Activated gamma-delta T cell (primary cell): ENCODE results near the gene SYT9.

Source experiments
- DNase-seq: peaks from one replicate; lab custom pipeline; 2025; lab: John Stamatoyannopoulos, UW

SYT9 gene

DNA sequence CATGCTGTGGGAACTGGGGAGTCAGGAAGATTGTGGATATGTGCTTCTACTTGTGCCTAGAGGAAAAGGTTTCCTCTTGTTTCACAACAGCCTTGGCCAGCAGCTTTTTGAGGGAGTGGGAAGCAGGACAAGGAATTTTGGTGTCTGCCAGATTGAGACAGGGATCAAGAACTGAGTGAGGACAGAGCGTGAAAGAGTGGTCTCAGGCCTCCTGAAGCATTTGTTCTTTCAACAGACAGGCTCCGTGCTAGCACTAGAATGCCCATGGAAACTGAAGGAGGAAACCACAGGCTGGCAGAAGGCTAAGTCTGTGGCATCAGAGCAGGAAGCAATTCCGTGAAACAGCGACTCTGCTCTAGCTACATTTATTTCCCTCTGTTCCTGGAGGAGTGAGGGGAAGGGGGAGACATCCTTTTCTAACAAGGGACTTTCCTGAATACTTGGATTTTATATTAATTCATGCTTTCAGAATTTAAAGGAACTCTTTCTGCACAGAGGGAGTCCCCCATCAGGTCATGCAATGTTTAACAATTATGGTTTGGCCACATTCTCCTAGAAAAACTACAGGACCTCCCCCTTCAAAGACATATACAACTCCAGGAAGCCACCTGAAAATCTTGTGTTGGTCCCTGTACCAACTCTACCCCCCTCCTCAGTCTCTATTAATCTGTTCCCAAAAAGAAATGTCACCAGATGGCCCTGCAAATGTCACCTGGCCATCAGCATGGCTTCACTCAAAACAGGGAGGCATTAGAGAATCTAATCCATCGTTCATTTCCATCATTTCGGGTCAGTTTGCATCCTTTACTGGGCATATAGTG lies 96.1 kb downstream of the SYT9 start:
- no peak for DNase-seq

DNA sequence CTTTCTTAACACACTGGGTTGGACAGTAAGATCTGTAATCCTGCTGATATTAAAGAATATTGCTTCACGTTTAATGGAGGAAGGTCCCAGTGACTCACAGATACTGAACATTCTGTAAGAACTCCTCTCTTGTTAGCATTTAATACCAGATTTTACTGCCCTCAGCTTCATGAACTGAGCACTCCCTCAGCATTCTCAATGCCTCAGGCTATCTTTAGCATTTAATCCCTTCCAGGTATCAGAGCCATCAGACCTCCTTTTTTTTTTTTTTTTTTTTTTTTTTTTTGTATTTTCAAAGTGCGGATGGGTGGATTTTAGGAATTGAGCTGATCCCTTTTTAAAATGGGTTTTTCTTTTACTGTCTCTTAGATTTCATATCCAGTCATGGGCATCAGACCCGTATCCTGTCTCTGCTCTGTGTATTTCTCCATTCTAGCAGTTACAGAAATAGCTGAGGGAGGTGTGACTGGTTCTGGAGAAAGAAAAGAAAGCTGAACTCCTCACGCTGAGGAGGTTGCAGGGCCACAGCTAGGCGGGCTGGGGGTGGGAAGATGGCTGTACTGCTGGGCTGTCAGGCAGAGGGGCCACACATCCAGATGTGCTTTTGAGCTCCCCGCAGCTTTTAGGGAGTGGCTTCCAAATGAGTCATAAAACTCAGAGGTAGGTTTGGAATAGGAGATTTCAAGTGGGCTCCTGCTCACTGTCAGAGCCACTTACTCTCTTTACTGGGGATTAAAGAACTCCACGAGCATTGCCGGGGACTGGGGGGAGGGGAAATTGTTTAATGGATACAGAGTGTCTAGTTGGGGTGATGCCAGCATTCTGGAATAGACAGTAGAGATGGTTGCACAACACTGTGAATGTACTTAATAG lies 97.0 kb downstream of the SYT9 start:
- no peak for DNase-seq

DNA sequence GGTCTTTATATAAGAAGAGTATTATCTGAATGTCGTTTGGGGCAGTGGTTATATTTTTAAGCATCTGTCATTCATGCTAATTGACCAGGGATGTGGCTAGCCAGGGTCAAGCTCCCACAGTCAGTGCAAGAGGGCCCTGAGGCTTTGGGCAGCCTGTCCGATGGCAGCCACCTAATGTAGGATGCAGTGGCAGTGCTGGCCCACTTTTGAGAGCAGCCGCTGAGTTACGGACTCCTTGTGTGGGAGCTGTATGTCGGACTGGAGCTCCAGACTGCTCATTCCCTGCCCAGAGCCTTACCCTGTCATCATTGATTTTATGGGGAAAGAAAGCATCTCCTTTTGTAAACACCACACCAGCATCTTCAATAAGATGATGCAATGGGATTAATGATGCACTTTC lies 99.5 kb downstream of the SYT9 start:
- no peak for DNase-seq

DNA sequence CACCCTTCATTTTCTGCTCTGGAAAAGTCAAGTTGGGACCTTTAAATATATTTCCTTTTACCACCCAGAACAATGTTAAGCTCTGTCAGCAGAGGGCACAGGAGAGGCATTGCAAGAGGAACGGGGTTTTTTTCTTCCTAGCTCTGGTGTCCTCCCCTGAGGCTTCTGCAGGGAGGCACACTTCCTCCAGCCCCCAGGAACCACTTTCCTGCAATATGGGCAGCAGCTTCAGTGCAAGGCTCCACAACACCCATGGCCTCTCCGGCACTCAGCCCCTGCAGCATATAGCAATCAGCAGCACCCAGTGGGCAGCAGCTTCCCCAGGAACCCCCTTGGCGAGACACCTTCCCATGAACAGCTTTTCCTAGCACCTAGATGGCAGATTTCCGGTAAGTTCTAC lies 101.4 kb downstream of the SYT9 start:
- no peak for DNase-seq

DNA sequence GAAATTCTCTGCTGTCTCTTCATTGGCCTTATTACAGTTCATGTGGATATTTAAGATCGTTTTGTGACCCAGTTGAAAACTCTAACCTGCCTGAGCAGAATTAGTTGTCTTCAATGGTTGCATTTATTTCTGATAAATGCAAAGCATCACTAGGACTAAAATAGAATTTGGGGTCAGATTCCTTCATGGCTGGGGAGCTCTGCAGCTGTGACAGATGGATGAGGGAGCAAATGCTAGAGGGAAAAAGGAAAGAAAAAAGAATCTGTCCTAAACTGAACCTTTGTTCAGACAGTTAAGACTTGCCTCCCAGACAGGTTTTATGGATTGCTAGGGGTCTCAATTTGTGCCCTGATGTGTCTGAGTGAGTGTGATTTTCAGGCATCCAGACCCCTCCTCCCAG lies 113.0 kb downstream of the SYT9 start:
- DNase-seq = no peak

DNA sequence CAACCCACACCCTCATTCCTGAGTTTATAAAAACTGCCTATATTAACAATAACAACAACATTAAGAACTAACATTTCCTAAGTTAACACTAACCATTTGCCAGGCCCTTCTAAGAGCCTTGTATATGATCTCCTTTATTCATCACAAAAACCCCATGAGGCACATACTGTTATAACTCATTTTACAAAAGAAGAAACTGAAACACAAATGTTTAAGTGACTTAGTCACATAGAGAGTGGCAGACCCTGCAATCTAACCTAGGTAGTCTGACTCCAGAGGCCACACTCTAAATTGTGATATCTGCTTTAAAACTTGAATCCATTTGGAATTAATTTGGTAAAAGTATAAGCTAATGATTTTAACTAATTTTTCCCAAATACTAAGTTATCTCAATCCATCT lies 116.1 kb downstream of the SYT9 start:
- DNase-seq = no peak

DNA sequence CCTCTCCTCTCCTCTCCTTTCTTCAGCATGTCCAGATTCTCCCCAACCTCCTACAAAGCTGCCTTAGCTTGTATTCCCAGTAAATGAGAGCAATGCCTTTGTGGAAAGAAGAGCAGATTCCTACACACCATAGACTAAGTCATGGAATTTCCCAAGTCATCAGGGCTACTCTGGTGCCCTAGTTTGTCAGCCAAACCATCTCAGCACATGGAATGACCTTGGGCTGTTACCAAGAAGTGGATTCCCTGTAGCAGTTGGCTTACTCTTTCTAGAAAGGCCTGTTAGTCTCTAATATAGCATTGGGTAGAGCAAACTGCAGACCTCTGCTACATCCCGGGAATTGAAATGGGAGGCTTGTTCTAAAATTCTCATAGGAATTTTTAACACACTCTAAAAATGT lies 124.7 kb downstream of the SYT9 start:
- DNase-seq = no peak

DNA sequence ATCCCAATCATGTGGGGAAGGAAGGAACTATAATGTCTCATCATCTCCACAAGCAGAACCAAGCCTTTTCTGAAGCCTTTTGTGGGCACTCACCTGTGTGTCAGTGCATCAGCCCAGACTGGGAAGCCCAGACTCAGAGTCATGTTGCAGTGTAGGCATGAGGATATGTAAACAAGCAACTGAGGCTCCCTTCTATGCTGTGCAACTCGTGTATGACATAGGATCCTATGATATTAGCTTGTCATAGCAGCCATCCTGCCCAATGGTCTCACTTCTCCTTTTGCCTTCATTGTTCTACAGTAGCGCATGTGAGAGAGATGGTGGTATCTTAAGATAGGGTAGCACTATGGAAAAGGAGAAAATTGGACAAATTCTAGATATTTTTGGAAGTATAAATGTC lies 130.2 kb downstream of the SYT9 start:
- DNase-seq = no peak

DNA sequence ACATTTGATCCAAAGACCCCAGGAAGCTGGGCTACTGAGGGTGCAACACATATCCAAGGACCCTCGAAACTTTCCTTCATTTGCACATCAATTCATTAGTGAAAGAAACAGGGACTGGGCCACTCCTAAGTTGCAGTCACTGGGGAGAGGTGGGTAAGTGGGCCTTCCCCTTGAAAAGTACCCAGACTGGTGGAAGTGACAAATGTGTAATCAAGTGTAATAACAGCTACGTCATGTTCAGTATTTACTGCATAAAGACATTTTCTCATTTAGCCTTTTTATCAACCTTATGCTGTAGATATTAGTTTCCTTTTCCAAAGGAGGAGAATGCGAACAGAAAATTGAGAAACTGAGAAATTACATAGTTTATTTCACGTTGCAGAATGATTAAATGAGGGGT lies 131.7 kb downstream of the SYT9 start:
- DNase-seq = no peak

DNA sequence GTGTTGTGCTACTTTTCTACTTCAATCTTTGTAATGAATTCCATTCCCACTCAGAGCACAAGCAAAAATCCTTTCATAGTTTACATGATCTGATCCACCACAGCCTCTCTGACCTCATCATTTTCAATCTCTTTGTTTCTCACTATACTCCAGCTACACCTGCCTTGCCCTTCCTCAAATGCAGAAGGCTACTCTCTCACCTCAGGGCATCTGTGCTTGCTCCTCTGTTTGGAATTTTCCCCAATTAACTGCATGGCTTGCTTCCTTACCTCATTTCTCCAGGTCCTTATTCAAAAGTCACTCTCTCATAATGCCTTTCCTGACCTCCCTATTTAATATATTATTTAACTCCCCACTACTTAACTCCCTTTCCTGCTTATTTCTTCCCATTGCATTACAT lies 133.0 kb downstream of the SYT9 start:
- no peak for DNase-seq

DNA sequence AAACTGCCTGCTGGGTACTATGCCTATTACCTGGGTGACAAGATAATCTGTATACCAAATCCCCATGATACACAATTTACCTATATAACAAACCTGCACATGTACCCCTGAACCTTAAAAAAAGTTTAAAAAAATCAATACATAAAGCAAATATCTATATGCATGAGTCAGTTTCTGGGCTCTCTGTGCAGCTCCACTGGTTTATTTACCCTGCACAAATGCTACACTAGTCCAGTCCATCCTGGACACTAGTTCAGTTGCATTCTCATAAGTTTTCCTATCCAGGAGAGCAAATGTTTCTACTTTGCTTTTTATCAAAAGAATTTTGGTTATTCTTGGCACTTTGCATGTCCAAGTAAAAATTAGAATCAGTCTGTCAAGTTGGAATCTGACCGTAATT lies 133.8 kb downstream of the SYT9 start:
- DNase-seq = no peak

DNA sequence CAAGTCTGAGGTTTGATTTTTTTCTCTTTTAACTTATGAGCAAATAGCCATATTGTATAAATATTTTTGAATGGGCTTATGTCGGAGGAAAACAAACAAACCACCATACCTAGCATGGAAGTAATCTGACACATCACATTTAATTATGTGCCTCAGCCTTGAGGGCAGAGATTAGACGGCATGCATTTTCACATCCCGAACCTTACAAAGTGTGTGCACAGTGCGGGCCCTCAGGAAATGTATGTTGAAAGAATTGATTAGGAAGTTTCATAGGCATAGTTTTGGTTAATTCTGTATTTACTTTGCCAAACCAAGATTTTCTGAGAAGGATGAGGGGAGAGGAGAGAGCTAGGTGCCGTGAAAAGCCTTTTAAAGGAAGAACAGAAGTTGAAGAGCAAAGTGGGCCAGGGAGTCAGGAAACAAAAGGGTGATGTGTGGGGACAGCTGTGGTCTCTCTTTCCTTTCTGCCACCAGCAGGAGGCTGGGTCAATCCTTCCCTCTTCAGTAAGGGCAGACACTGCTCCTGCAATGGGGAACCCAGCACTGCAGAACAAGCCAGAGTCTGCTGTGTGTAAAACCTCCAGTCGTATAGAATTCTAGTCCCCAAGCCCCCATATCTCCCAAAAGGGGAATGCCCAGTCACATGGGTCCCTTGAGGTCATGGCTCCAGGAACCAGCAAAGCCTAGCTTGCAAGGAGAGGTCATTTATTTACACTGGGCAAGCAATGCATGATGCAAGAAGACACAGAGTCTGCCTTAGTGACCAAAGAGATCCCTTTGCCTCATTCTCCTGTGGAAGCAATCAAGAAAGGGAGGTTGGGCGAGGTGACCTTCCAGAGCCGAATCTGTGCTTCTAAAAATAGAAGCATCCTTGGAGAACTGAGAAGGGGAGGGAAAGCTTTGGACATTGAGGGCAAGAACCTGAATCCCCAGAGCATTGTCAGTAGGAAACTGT lies 162.5 kb downstream of the SYT9 start:
- DNase-seq = no peak

DNA sequence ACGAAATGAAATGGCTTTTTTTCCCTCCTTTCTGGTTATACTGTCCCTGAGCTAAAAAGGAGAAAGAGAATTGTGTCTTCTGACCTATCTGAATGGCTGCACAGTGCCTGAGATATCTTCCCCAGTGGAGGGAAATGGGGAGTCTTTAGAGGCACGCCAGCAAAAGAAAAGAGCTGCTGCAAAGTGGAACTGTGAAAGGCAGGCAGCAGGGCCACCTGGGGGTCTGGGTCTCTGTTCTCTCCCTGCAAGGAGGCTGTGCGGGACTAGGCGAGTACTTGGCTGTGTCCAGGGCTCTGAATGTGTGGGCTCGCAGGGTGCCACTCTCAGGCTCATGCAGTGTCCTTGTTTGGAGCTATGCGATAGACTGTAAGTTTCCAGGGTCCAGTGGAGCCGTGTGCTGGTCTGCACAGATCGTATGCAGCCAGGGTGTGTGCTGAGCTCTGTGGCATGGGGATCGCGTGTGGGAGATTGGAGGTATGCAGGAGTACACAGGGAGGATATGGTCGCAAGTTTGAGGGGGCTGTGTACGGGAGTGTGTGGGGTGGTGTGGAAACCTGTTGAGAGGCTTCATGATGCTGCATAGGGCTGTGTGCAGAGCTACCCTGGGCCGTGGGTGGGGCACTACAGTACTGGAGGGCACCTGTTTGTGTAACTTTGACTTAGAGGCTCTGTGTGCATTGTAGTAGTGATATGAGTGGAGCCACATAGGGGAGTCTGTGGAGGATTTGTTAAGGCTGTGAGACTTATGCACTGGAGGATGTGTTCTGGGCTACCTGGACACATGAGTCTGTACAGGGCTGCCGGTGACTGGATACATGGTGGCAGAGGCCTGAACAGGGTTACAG lies 163.5 kb downstream of the SYT9 start:
- DNase-seq = no peak

DNA sequence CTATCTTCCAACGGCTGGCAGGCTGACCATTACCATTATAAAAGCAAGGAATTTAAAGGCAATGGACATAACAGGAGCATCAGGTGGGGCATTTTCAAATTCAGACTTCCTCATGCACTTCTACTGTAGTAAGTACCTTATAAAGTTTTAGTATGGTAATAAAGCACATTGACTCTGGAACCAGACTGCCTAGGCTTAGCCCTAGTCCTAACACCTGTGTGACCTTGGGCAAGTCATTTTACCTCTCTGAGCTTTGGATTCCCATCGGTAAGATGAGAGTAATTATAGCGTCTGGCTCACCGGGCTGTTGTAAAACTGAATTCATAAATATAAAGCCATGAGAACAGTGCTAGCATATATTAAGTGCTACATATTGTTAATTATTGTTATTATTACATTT lies 164.4 kb downstream of the SYT9 start:
- no peak for DNase-seq

DNA sequence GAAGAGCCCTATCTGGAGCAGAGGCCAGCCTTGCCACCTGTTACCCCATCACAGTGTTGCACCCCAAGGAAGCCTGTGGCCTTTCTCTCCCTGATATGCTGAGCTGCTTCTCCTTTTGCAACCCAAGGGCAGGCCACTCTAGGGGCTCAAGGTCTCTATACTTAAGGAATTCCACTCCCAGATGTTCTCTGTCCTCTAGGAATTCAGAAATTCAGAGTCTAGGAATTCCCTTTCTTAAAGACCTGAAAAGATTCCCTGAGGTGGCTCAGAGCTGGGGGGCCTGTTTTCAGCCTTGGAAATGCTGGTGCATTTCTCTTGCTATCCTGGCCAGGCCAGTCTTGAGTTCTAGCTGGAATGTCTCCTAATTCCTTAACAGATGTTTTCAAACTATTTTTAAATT lies 165.6 kb downstream of the SYT9 start:
- no peak for DNase-seq

DNA sequence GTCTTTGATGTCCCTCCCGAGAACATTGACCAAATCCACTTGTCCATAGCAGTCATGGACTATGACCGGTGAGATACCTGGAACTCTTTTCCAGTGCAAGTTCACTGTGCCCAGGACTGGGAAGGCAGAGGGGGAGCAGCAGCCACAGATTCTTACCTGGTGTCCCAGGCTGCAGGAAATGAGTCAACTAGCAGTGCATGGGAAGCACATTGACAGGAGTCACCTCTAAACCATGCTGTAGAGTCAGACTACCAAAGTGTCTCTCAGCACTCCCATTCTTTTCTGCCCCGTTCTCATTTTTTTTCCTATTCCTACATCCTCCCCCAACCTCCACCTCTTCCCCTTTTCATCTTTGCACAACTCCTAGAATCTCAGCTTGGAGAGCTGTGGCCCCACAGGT lies 166.4 kb downstream of the SYT9 start:
- DNase-seq = no peak

DNA sequence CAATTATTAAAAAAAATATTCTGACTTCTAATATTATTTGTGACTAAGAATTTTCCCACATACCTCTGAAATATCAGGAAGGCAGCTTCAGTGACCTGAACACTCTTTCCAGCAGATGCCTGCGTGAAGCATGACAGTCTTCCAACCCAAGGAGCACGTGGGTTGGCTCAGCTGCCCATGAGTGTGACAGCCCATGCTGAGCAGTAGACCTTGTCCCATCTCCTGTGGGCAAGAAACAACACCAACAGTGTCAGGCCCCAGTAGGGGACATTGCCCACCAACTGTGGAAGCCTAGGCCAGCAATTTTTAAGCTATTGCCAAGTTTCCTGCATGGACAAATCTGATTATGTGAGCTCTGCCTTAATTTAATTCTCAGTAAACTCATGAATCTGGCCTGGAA lies 167.2 kb downstream of the SYT9 start:
- DNase-seq = no peak

DNA sequence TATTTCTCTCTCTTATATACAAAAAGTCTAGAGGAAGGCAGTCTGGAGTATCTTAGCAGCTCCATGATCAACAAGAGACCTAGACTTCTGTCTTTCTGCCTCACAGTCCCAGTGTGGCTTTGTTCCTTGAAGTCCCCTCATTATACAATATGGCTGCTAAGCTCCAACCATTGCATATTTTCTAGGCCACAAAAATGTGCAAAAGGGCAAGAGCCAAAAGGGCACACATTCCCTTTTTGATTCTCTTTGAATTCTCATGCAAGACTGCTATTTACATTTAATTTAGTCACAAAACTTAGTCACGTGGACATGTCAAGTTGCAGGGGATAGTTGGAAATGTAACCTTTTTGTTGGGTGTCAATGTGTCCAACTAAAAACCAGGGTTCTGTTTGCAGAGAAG lies 169.4 kb downstream of the SYT9 start:
- DNase-seq = no peak

DNA sequence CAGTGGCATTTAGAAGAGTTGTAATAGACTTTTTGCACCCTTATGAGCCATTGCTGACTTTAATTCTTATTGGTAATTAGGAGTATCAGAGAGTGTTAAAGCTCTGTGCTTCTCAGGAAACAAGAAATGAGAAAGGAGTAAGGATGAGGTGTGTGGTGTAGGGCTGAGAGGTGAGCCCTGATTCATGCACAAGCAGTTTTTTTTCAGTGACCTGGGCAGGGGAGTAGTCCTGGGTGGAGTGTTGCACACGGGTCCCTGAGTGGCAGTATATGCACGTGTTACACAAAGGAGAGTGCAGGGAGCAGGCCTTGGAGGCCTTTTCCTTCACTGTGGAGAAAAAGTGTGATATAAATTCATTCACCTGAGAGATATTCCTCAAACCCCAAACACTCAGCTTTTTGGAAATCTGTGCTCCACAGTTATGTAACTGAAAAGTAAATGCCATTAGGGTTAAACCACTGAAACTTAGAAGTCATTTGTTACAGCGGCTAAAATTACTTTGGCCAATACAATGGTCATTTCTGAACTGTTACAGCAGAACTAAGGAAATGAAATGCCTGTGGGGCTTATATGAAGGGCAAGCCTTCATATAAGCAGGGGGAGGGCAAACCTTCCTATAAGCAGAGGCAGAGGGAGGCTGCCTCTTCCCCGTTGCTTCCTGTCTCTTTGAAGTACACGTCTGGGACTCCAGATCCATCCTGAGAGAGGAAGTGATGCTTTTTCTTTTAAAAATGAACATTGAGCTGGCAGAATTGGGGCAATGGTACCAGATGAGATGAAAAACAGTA lies 171.0 kb downstream of the SYT9 start:
- DNase-seq = no peak

DNA sequence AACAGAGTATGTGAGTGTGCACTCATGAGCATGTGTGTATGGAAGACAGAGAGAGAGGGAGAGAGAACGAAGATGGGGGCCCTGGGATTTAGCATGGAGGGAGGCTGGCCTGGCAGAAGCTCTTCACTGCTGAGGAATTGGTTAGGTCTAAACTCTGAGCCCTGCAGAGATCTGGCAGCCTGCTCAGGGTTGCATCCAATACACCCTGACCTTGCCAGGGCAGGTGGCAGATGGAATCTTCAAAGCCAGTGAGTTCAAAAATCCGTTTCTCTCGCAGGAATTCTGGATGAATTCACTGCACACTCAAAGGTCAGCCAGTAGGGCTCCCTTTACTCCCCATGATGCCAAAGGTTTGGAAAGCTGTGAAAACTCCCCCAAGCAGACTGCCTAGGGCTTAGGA lies 172.2 kb downstream of the SYT9 start:
- no peak for DNase-seq
